H1 (cell line): ENCODE data around the gene CBLL1. TPM values are rescaled to one million over a fixed set of nuclear protein-coding genes. Genes with fewer than 3 reads are reported as not detected.

Experiments used
- CTCF ChIA-PET: fragments of 300-600 bp; sonication (Branson Sonifier 250); formaldehyde crosslinking; loops from one replicate; lab custom pipeline; 2021; ENCODE audit not compliant: partially characterized antibody; lab: Charles Lee
- POLR2A ChIA-PET: fragments of 300-600 bp; sonication (Branson Sonifier 250); formaldehyde crosslinking; loops from one replicate; lab custom pipeline; 2021; ENCODE audit warnings: inconsistent platforms; ENCODE audit not compliant: partially characterized antibody; lab: Charles Lee
- DNase-seq, 2 experiments: peaks; one replicate each; pipeline versions ENCODE4 v3.0.0 to v3.0.0-alpha.2; 2010 to 2022; ENCODE audit warnings: low spot score in 2 of 2, low read depth in 1 of 2, mixed read lengths in 1 of 2
- FAIRE-seq: peaks from 2 replicates; lab custom pipeline; 2011; peaks lifted over from hg19 to GRCh38; lab: Jason Lieb, UNC
- H2AFZ ChIP-seq: 2 replicates; pipeline ENCODE4 v1.8.1; 2012; ENCODE audit warnings: low read length, inconsistent platforms
- H2AK5ac ChIP-seq: 2 replicates; pipeline ENCODE4 v1.6.1; 2013; ENCODE audit warnings: low read depth, low read length
- H2BK120ac ChIP-seq: replicated peaks from 2 replicates; pipeline ENCODE3; 2013; ENCODE audit warnings: low read depth, low read length, inconsistent platforms
- H2BK12ac ChIP-seq: 2 replicates; pipeline ENCODE4 v1.6.1; 2013; ENCODE audit warnings: low read depth, low read length
- H2BK15ac ChIP-seq: 2 replicates; pipeline ENCODE4 v1.6.1; 2013; ENCODE audit warnings: low read length
- H2BK20ac ChIP-seq: 2 replicates; pipeline ENCODE4 v1.6.1; 2013; ENCODE audit warnings: low read length
- H2BK5ac ChIP-seq: 2 replicates; pipeline ENCODE4 v1.6.1; 2013; ENCODE audit warnings: low read depth, low read length
- H3K14ac ChIP-seq: 2 replicates; pipeline ENCODE4 v1.6.1; 2013; ENCODE audit warnings: inconsistent platforms; ENCODE audit not compliant: insufficient read length
- H3K18ac ChIP-seq: 2 replicates; pipeline ENCODE4 v1.6.1; 2013; ENCODE audit warnings: low read length; ENCODE audit errors: extremely low read depth
- H3K23ac ChIP-seq: 2 replicates; pipeline ENCODE4 v1.6.1; 2013; ENCODE audit warnings: inconsistent platforms; ENCODE audit not compliant: insufficient read length
- H3K23me2 ChIP-seq: 2 replicates; pipeline ENCODE4 v1.6.1; 2013; ENCODE audit warnings: low read depth, low read length
- H3K27ac ChIP-seq: 2 replicates; pipeline ENCODE4 v1.6.1; 2011; ENCODE audit warnings: low read depth, low read length, inconsistent platforms
- H3K27me3 ChIP-seq, 4 experiments: replicated peaks in 1 of 4; 1 replicate in 1 of 4; 2 replicates in 3 of 4; pipeline versions ENCODE4 v1.6.1 to v1.8.1; 2011 to 2013; ENCODE audit warnings: low read length in 3 of 4, mild to moderate bottlenecking in 3 of 4, inconsistent platforms in 2 of 4, mixed read lengths in 2 of 4, moderate library complexity in 1 of 4; ENCODE audit not compliant: control insufficient read depth in 3 of 4, insufficient read depth in 3 of 4; ENCODE audit errors: extremely low read depth in 1 of 4
- H3K36me3 ChIP-seq, 4 experiments: 2 replicates each; pipeline versions ENCODE4 v1.6.1 to v1.8.1; 2011 to 2013; ENCODE audit warnings: mild to moderate bottlenecking in 4 of 4, low read length in 3 of 4, moderate library complexity in 2 of 4, control low read depth in 1 of 4, inconsistent platforms in 1 of 4; ENCODE audit not compliant: insufficient read depth in 4 of 4, control insufficient read depth in 2 of 4
- H3K4ac ChIP-seq: replicated peaks from 2 replicates; pipeline ENCODE3; 2013; ENCODE audit warnings: low read length, low read depth, mixed read lengths, inconsistent platforms; ENCODE audit not compliant: insufficient read length
- H3K4me1 ChIP-seq, 4 experiments: replicated peaks in 1 of 4; 1 replicate in 1 of 4; 2 replicates in 3 of 4; pipeline versions ENCODE4 v1.6.1 to v1.8.1; 2011 to 2013; ENCODE audit warnings: low read length in 3 of 4, inconsistent platforms in 2 of 4, mixed read lengths in 1 of 4; ENCODE audit not compliant: insufficient read depth in 4 of 4, control insufficient read depth in 3 of 4
- H3K4me2 ChIP-seq, 2 experiments: 2 replicates each; pipeline versions ENCODE4 v1.6.1 to v1.8.1; 2011 to 2013; ENCODE audit warnings: low read depth in 2 of 2, low read length in 2 of 2, control low read depth in 1 of 2, inconsistent platforms in 1 of 2, mild to moderate bottlenecking in 1 of 2; ENCODE audit not compliant: insufficient read depth in 1 of 2
- H3K4me3 ChIP-seq, 4 experiments: fragments of 200-600, 300-600 bp in 1 of 4; sonication (generic), shearing (Covaris generic), sonication (Bioruptor Twin) in 1 of 4; 2 replicates each; pipeline versions ENCODE4 v1.5.1 to v1.8.1; 2011 to 2016; ENCODE audit warnings: low read length in 4 of 4, low read depth in 3 of 4, control low read depth in 2 of 4, inconsistent platforms in 2 of 4, mild to moderate bottlenecking in 2 of 4, mixed read lengths in 1 of 4, moderate library complexity in 1 of 4; ENCODE audit not compliant: insufficient read depth in 2 of 4; ENCODE audit errors: extremely low read depth in 1 of 4
- H3K56ac ChIP-seq: replicated peaks from 2 replicates; pipeline ENCODE3; 2013; ENCODE audit warnings: low read depth, mild to moderate bottlenecking, mixed read lengths, low read length, inconsistent platforms; ENCODE audit not compliant: insufficient read length
- H3K79me1 ChIP-seq: 2 replicates; pipeline ENCODE4 v1.6.1; 2013; ENCODE audit warnings: low read depth, low read length, control low read depth
- H3K79me2 ChIP-seq, 2 experiments: 2 replicates each; pipeline versions ENCODE4 v1.6.1 to v1.8.1; 2012 to 2013; ENCODE audit warnings: low read length in 2 of 2, mild to moderate bottlenecking in 2 of 2, inconsistent platforms in 1 of 2; ENCODE audit not compliant: insufficient read depth in 2 of 2, control insufficient read depth in 1 of 2
- H3K9ac ChIP-seq, 4 experiments: replicated peaks in 1 of 4; 1 replicate in 1 of 4; 2 replicates in 3 of 4; pipeline versions ENCODE4 v1.6.1 to v1.8.1; 2011 to 2013; ENCODE audit warnings: low read depth in 3 of 4, low read length in 3 of 4, control low read depth in 2 of 4, mild to moderate bottlenecking in 2 of 4, moderate library complexity in 2 of 4, inconsistent platforms in 1 of 4; ENCODE audit errors: extremely low read depth in 1 of 4
- H3K9me3 ChIP-seq, 2 experiments: 2 replicates each; pipeline versions ENCODE4 v1.6.1 to v1.8.1; 2012 to 2013; ENCODE audit warnings: mild to moderate bottlenecking in 2 of 2, moderate library complexity in 2 of 2, control low read depth in 1 of 2, inconsistent platforms in 1 of 2, low read depth in 1 of 2, low read length in 1 of 2, mixed read lengths in 1 of 2; ENCODE audit not compliant: insufficient read depth in 2 of 2
- H4K20me1 ChIP-seq, 2 experiments: replicated peaks in 1 of 2; 2 replicates each; pipeline versions ENCODE3 to v1.8.1; 2011 to 2013; ENCODE audit warnings: inconsistent platforms in 2 of 2, low read length in 2 of 2, mild to moderate bottlenecking in 1 of 2; ENCODE audit not compliant: insufficient read depth in 2 of 2, control insufficient read depth in 1 of 2
- H4K5ac ChIP-seq: 2 replicates; pipeline ENCODE4 v1.6.1; 2013; ENCODE audit warnings: low read length, low read depth, mixed read lengths, inconsistent platforms; ENCODE audit not compliant: insufficient read length
- H4K8ac ChIP-seq: 2 replicates; pipeline ENCODE4 v1.8.0; 2013; ENCODE audit warnings: mild to moderate bottlenecking, moderate library complexity, low read length, inconsistent platforms; ENCODE audit not compliant: insufficient read depth; ENCODE audit errors: extremely low read depth
- H4K91ac ChIP-seq: replicated peaks from 2 replicates; pipeline ENCODE3; 2013; ENCODE audit warnings: low read length, mixed read lengths, inconsistent platforms; ENCODE audit not compliant: insufficient read length
- YY1 ChIP-seq: IDR thresholded peaks from 2 replicates; pipeline ENCODE4 v1.6.1; 2011; ENCODE audit warnings: low read depth, mild to moderate bottlenecking, low read length
- WGBS, 2 experiments: shearing (Covaris generic) in 1 of 2; methylation state at CpG; one replicate each; pipeline versions ENCODE4 v1.1.6 to v1.1.7; 2013 to 2015; ENCODE audit warnings: low lambda C conversion rate in 2 of 2, mixed read lengths in 2 of 2, inconsistent platforms in 1 of 2, low coverage in 1 of 2, missing lambda C conversion rate in 1 of 2; ENCODE audit not compliant: insufficient replicate concordance in 2 of 2, insufficient coverage in 1 of 2, insufficient read length in 1 of 2; ENCODE audit errors: extremely low coverage in 1 of 2, missing lambda C conversion rate in 1 of 2; 5-methylcytosine and 5-hydroxymethylcytosine counted together
- polyA plus RNA-seq, 7 experiments: library from polyadenylated mRNA; depleted of rRNA in 3 of 7; stranded (reverse) in 5 of 7; unstranded in 2 of 7; fragments of >200 nt in 5 of 7; fragments of 200-250 nt in 2 of 7; gene quantifications; 1 replicate in 5 of 7; 2 replicates in 1 of 7; 4 replicates in 1 of 7; pipeline versions ENCODE4 v1.2.1 to v1.2.3, GENCODE V29; 2011 to 2013; ENCODE audit warnings: missing spikeins in 2 of 7, mixed read lengths in 2 of 7
- total RNA-seq: library from RNA; stranded (reverse); fragmentation: NEBNext Ultra II Directional; extraction: Animal tissue kit (Norgen Biotek cat#: 25700); gene quantifications from 2 replicates; pipeline ENCODE4 v1.2.1, GENCODE V29; 2021

CBLL1 gene
- total and polyA plus RNA-seq, 2 of the 8 experiments (the other 6 are each of a cell fraction or from before 2014, with no cell fraction given) = 27.0 to 34.0 TPM

DNA sequence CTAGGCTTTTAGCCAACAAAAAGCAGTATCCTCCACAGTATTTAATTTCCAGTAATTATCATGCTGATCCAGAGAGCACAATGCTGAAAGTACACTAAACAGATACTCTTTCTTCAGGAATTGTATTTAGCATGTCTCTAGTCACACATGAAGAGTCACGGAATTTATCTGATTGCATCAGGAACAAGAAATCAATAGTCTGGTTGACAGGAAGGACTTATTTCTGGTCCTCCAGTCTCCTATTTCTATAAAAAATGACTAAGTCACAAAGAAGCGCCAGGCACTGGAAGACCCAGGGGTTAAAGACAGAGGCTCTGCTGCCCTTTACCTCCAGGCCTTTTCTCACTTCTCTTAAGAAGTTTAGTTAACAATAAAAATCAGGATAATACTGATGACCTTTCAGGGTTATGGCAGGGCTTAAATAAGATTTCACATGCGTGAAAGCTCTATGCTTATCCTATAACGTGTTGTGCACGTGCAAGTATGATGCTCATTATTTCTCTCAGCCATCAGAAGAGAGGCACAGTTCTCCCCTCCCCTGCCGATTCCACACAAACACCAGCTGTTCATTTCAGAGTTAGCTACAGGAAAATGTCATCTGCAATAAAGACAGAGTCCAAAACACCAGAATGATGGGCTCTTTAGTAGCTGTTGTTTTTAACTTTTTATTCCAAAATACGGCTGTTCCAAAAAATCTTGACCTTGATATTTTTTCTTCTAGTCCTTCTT lies 46.5 kb upstream of the CBLL1 start:
- Histone ChIP-seq H3K36me3 (no peaks in the 10 kb centered on the region), H2BK20ac (no peak overlapping the region), H2BK120ac (no peak overlapping the region), H2AK5ac (no peak overlapping the region), H3K4me2 (no peak overlapping the region), H4K91ac (no peak overlapping the region), H4K20me1 (no peaks in the 10 kb centered on the region), H2AFZ (no peak overlapping the region), H2BK15ac (no peak overlapping the region), H3K23ac (no peak overlapping the region), H3K9me3 (no peaks in the 10 kb centered on the region), H3K27ac (no peak overlapping the region), H2BK5ac (no peak overlapping the region), H2BK12ac (no peak overlapping the region), H3K4me3 (no peak overlapping the region), H3K4me1 (no peaks in the 10 kb centered on the region; a peak in 1 of 7 replicates), H3K79me1 (no peaks in the 10 kb centered on the region), H4K8ac (no peak overlapping the region), H3K56ac (no peak overlapping the region), H3K14ac (no peak overlapping the region), H3K27me3 (no peaks in the 10 kb centered on the region), H4K5ac (no peak overlapping the region), H3K79me2 (no peaks in the 10 kb centered on the region), H3K4ac (no peak overlapping the region), H3K9ac (no peak overlapping the region), H3K23me2 (no peaks in the 10 kb centered on the region), H3K18ac (no peak overlapping the region)
- DNase-seq (no peak), FAIRE-seq (no peak)
- ChIA-PET CTCF (interaction anchor here (0.9 to 1.6 kb wide), 4 partner anchors 15 to 36 kb away, joined by 3 to 4 read pairs (median 4); partner anchors contain the start of gene SLC26A4), POLR2A (no interaction called here)
- no peak for TF ChIP-seq YY1
- WGBS, 2 experiments = 90% methylated on average over 7 of the region's 7 CpGs; no CpG with 5 or more reads in 1 of the 2 experiments
